Cardiac muscle cell (in vitro differentiated cells and primary cell): ENCODE data around the gene LRMDA. TPM values are rescaled to one million over a fixed set of nuclear protein-coding genes. Genes with fewer than 3 reads are reported as not detected.

Source experiments
- DNase-seq, 2 donors: peaks; one replicate each; pipeline versions ENCODE4 v3.0.0 to v3.0.0-alpha.2; 2010 to 2017; ENCODE audit warnings: low read depth in 1 of 2, low spot score in 1 of 2
- H3K27ac ChIP-seq: fragments of 200-600 bp; sonication (generic); 2 replicates; pipeline ENCODE4 v1.5.1; 2016
- H3K27me3 ChIP-seq: fragments of 200-600 bp; sonication (generic); 2 replicates; pipeline ENCODE4 v1.6.0; 2016; ENCODE audit warnings: control low read depth
- H3K36me3 ChIP-seq: fragments of 200-600 bp; sonication (generic); 2 replicates; pipeline ENCODE4 v1.5.1; 2016; ENCODE audit warnings: control low read depth
- H3K4me1 ChIP-seq: fragments of 200-600 bp; sonication (generic); 2 replicates; pipeline ENCODE4 v1.8.1; 2017; ENCODE audit warnings: low read depth, mild to moderate bottlenecking, mixed run types
- H3K4me3 ChIP-seq: fragments of 200-600 bp; sonication (generic); 2 replicates; pipeline ENCODE4 v1.5.1; 2016; ENCODE audit warnings: mild to moderate bottlenecking
- H3K9me3 ChIP-seq: fragments of 200-600 bp; sonication (generic); 2 replicates; pipeline ENCODE4 v1.5.1; 2017; ENCODE audit warnings: low read depth, mild to moderate bottlenecking, control low read depth
- polyA plus RNA-seq: library from polyadenylated mRNA; unstranded; fragments of >200 nt; fragmentation: Nextera tagmentation; extraction: Ambion mirVana; gene quantifications from 2 replicates; pipeline ENCODE4 v1.2.1, GENCODE V29; 2016
- total RNA-seq: library from RNA; depleted of rRNA; stranded (reverse); fragments of >200 nt; gene quantifications from 2 replicates; pipeline ENCODE4 v1.2.3, GENCODE V29; 2016
- TF ChIP-seq, protein P1 (sequence below): IDR thresholded peaks from 2 replicates; pipeline ENCODE4 v1.5.1; 2012; ENCODE audit warnings: low read depth, mild to moderate bottlenecking, low read length

The LRMDA gene
- total and polyA plus RNA-seq, 2 experiments from 2014 or later, result 6.2 to 11.7 TPM

DNA sequence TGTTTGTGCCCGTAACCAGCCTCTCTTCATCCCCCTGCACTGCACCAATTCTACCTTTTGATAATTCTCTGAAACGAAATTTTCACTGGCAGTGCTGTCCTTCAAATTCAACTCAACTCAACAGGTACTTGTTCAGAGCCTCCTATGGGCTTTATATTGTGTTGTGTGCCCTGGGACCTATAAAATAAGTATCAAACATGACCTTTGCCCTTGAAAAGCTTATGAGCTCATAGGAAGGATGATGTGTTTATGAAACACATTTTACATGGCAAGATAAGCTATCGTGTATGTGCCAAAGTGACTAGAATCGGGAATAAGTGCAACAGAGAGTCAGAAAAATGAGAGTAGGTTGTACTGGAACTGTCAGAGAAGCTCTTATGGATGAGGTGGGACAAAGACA lies 923.5 kb downstream of the LRMDA start:
- Histone ChIP-seq H3K27me3 (no peaks in the 10 kb centered on the region), H3K4me3 (no peak overlapping the region), H3K9me3 (no peaks in the 10 kb centered on the region), H3K36me3 (no peaks in the 10 kb centered on the region), H3K4me1 (peaks cover 17% of the 10 kb centered on the region), H3K27ac (no peak overlapping the region)
- TF ChIP-seq, protein P1, sequence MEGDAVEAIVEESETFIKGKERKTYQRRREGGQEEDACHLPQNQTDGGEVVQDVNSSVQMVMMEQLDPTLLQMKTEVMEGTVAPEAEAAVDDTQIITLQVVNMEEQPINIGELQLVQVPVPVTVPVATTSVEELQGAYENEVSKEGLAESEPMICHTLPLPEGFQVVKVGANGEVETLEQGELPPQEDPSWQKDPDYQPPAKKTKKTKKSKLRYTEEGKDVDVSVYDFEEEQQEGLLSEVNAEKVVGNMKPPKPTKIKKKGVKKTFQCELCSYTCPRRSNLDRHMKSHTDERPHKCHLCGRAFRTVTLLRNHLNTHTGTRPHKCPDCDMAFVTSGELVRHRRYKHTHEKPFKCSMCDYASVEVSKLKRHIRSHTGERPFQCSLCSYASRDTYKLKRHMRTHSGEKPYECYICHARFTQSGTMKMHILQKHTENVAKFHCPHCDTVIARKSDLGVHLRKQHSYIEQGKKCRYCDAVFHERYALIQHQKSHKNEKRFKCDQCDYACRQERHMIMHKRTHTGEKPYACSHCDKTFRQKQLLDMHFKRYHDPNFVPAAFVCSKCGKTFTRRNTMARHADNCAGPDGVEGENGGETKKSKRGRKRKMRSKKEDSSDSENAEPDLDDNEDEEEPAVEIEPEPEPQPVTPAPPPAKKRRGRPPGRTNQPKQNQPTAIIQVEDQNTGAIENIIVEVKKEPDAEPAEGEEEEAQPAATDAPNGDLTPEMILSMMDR, result no peak
- DNase-seq, result no peak

DNA sequence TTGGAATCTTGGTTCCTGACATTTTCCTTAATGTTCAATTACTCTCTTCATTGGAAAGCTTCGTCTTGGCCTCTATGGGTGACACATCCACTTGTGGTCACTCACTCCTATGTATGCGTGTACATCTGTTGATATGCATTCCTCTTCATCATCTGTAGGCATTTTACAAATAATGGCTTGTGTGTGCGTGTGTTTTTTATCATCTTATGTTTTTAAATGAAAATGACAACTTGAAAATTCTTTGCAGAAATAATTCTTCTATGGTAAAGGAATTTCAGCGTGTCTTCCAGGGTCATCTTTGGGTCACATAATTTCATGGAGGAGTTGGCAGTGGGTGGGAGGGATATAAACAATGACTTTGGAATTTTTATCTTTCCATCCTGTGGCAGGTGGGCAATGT lies 925.1 kb downstream of the LRMDA start:
- no peak for DNase-seq
- H3K4me3 ChIP-seq, result no peak overlapping the region
- peaks cover 17% of the 10 kb centered on the region for H3K4me1 ChIP-seq
- H3K9me3 ChIP-seq, result no peaks in the 10 kb centered on the region
- H3K27me3 ChIP-seq, result no peaks in the 10 kb centered on the region
- TF ChIP-seq, protein P1, result no peak
- H3K36me3 ChIP-seq, result no peaks in the 10 kb centered on the region
- H3K27ac ChIP-seq, result no peak overlapping the region

DNA sequence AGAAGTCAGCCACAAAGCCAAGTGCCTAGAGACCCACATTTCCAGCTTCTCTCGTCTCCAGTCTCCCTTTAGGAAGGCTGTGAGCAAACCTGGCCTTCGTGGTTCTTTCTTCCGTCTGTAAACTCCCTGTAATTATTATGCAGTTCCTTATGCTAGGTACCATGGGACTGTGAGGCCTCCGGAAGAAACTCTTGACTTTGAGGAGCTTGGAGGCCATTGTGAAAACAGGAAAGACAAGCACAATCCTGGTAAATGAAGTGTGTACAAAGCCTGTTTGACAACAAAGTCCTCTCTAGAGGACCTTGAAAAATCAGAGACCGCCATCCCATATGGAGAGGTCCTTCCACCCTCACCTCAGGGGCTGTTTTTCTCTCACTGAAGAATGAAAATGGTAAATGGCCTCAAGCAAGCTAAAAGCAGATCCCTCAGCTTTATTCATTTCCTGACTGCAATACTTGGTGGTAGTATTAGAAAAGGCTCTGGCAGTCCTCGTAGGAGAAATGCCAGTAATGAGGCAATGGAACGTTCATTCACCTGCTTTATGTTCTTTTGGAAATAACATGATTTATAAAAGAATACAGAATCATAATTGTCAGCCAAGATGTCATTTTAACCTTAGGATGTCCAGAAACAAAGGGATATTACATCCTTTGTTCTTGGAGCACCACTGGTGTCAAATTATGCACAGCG lies 926.4 kb downstream of the LRMDA start:
- no peak overlapping the region for H3K27ac ChIP-seq
- peaks cover 12% of the 10 kb centered on the region for H3K4me1 ChIP-seq
- TF ChIP-seq, protein P1, result no peak
- no peak overlapping the region for H3K4me3 ChIP-seq
- H3K27me3 ChIP-seq, result no peaks in the 10 kb centered on the region
- no peaks in the 10 kb centered on the region for H3K9me3 ChIP-seq
- H3K36me3 ChIP-seq, result no peaks in the 10 kb centered on the region
- DNase-seq, result no peak

DNA sequence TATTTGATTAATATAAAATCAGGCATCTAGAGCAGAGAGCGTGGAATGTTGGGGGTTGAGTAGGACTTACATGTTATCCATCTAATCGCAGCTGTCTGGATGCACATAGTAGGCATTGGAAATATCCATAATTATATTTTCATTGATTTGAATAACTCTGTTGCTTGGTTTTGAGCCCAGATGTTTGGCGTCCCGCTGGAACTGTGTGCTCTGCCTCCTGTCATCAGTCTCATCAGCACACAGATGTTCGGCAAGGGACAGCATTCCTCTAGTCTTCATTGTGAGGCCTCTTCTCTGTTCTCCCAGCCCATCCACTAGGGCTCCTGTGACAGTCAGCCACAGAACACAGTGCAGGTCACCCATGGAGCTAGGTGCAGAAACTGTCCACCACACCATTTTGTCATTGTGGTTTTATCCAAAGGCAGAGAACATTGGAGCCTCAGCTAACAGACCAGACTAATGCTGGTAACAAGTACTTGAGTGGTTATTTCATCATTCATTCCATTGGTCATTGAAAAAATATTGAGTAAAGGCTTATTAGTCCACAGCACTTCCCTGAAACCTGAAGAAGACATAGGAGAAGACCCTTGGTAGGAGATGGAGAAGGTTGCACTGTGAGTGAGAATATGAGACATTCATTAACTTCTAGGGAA lies 927.4 kb downstream of the LRMDA start:
- TF ChIP-seq, protein P1, result no peak
- H3K9me3 ChIP-seq, result no peaks in the 10 kb centered on the region
- DNase-seq, result no peak

DNA sequence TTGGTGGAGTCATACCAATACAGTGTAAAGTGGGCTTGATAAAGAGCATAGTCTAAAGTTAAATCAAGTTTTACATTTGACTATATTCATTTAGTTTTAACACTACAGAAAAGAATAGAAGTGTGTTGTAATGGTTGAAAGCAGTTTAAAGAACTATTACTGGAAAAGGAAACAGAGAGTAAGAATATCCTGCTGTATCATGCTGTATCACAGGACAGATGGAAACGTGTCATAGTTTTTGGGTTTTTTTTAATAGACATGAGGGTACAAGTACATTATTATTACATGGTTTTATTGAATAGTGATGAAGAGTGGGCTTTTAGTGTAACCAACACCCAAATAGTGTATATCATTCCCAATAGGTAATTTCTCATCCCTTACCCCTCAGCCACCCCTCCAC lies 944.3 kb downstream of the LRMDA start:
- H3K27me3 ChIP-seq, result no peaks in the 10 kb centered on the region
- H3K27ac ChIP-seq, result no peak overlapping the region
- H3K4me3 ChIP-seq, result no peak overlapping the region
- TF ChIP-seq, protein P1, result no peak
- H3K36me3 ChIP-seq, result no peaks in the 10 kb centered on the region
- no peak for DNase-seq
- no peaks in the 10 kb centered on the region for H3K9me3 ChIP-seq
- no peaks in the 10 kb centered on the region for H3K4me1 ChIP-seq

More for the DNA sequence above, 927.4 kb downstream of the LRMDA start:
- no peak overlapping the region for H3K27ac ChIP-seq
- no peak overlapping the region for H3K4me3 ChIP-seq
- H3K36me3 ChIP-seq, result no peaks in the 10 kb centered on the region
- H3K27me3 ChIP-seq, result no peaks in the 10 kb centered on the region
- peaks cover 11% of the 10 kb centered on the region for H3K4me1 ChIP-seq
